HG02840 (cell line): ENCODE data around the gene ZFC3H1.
"Not testable (repeated sequence)": the region's sequence is repeated elsewhere in the genome, so short reads cannot be mapped to it uniquely, and the experiment has no call there.

ENCODE experiments used
- ATAC-seq: cut with Tn5 transposase; IDR thresholded peaks from one replicate; pipeline ENCODE4 v1.9.1; 2021; ENCODE audit warnings: mild to moderate bottlenecking, moderate library complexity, moderate number of reproducible peaks; ENCODE audit not compliant: unreplicated experiment, low FRiP score

The ZFC3H1 gene, protein sequence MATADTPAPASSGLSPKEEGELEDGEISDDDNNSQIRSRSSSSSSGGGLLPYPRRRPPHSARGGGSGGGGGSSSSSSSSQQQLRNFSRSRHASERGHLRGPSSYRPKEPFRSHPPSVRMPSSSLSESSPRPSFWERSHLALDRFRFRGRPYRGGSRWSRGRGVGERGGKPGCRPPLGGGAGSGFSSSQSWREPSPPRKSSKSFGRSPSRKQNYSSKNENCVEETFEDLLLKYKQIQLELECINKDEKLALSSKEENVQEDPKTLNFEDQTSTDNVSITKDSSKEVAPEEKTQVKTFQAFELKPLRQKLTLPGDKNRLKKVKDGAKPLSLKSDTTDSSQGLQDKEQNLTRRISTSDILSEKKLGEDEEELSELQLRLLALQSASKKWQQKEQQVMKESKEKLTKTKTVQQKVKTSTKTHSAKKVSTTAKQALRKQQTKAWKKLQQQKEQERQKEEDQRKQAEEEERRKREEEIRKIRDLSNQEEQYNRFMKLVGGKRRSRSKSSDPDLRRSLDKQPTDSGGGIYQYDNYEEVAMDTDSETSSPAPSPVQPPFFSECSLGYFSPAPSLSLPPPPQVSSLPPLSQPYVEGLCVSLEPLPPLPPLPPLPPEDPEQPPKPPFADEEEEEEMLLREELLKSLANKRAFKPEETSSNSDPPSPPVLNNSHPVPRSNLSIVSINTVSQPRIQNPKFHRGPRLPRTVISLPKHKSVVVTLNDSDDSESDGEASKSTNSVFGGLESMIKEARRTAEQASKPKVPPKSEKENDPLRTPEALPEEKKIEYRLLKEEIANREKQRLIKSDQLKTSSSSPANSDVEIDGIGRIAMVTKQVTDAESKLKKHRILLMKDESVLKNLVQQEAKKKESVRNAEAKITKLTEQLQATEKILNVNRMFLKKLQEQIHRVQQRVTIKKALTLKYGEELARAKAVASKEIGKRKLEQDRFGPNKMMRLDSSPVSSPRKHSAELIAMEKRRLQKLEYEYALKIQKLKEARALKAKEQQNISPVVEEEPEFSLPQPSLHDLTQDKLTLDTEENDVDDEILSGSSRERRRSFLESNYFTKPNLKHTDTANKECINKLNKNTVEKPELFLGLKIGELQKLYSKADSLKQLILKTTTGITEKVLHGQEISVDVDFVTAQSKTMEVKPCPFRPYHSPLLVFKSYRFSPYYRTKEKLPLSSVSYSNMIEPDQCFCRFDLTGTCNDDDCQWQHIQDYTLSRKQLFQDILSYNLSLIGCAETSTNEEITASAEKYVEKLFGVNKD (N-terminal part only)

DNA sequence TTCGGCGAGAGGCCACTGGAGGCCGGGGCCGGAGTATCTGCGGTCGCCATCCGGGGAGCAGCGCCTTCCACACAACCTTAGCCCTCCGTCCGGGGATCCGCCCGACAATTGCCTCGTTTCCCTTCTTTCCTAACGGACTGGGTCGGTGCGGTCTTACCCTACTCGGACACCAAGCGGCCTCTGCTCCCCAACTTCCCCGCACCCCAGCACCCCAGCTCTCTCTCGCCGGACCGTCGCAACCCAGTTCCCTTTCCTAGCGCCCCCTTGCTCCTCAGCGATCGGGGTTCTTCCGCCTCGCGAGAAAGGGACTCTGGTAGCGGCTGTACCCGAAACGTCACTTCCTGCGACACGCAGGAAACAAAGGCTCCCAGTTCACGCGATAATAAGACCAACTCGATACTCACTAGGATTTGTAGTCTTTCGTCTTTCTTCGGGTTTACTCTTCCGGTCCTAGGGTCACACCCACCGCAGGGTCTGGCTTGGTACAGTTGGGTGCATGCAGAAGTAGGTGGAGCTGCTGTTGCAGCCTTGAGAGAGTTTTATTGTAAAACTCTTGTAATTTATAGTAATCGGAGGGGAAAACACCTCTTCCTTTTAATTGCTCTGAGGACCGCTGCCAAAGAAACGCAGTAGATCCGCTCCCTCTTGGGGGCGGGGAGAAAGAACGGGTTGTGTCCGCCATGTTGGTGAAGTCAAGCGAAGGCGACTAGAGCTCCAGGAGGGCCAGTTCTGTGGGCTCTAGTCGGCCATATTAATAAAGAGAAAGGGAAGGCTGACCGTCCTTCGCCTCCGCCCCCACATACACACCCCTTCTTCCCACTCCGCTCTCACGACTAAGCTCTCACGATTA is at the start of gene ZFC3H1, which contains the start of gene THAP2:
Gene ZFC3H1 (minus strand): TSS at position 288 of the 850 bp plus-strand sequence. CDS start 238 bp downstream, at position 50.
Gene THAP2 (plus strand): TSS at position 741 of the 850 bp plus-strand sequence. CDS start 209 bp downstream, outside the sequence.
- ATAC-seq: peak; percentile 95

DNA sequence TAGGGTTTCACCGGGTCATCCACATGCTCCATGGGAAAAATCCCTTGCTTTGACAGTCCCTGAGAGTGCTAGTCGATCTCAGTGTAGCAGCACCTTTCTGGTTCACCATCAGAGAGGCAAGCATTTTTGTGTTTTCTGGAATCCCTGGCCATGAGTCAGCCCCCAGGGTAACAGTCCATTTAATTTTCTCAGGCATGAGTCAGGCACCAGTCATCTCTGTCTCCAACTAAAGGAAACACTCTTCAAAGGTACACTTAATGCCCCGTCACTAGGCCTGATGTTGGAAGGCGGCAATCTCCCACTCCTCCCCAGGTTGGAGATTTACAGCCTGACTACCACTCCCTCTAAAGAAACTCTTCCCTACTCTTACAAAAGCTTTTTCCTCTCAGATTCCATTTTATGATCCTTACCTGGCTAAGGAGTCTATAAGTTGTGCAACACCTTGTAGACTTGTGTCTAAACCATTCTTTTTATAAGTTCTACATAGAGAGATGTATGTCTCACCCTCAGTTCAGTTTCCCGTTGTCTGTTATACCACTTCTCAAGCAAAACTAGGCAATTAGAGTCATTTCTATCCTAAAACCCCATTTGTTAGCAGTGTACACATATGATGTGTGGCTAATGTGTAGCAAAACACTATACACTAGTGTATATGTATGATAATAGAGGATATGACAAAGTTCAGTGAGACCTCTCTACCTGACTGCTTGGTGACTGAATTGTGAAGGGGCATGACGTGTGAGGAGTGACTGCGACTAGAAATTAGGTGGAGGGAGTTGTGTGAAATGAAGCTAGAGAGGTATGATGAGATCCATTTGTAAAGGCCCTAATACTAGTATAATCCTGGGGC is 46.9 kb upstream of the ZFC3H1 start:
- ATAC-seq: no peak

DNA sequence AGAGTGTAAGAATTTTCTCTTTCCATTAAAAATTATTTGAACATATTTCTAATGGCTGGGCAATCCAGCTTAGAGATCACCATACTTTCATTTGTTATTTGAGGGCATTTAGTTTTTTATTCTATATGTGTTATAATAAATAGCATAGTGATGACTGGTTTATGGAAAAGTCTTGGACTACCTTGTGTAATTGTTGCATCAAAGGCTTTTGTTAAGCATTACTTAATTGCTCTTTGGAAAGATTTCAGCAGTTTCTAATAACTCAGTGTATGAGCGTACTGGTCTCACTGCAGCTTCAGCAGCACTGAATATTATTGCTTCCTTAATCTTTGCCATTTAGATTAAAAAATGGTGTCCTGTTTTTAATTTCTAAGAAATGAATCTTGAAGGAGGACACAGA is 45.0 kb upstream of the ZFC3H1 start:
- no peak for ATAC-seq

DNA sequence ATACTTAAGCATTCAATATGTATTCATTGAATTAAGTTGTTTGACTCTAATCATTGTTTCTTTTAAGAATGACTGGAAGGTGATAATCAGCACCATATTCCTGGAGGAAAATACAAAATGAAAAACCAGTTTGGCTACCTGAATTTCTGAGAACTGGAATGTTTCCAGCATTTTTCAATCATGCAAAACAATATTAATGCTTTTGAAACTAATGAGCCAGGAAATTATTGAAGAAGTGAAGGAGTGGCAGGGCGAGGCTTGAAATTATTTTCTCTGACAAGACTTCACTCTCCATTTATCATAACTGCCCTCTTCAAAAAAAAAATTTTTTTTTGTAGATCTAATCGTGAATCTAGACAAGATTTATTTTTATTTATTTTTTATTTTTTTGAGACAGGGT is 41.3 kb upstream of the ZFC3H1 start:
- no peak for ATAC-seq

DNA sequence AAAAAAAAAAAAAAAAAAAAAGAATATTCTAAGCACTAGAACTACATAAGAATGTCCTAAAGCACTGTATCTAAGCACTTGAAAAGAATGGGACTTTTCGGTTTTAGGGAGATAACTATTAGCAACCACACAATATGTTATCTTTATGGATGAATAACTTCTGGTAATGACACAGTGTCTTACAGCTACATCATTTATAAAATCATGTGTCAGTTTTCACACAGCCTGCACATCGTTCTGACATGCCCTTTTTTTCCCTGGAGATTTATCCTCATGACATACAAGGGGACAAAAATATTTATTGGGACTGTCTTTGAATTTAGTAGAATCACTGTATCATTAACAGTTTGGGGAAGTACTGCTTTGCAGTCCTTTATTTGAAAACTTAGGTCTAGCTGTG is 39.6 kb upstream of the ZFC3H1 start:
- ATAC-seq: no peak

DNA sequence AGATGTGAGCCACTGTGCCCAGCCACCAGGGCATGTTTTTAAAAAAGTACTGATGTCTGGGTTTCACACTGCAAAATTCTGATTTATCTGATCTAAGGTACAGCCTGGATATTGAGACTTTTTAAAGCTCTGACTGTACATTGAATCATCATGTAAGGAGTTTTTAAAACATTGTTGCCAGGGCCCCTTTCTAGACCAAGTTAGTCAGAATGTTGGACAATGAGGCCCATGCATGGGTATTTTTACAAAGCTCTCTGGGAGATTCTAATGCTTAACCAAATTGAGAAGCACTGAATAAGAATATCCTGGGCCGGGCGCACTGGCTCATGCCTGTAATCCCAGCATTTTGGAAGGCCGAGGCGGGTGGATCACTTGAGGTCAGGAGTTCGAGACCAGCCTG is 38.9 kb upstream of the ZFC3H1 start:
- no peak for ATAC-seq

DNA sequence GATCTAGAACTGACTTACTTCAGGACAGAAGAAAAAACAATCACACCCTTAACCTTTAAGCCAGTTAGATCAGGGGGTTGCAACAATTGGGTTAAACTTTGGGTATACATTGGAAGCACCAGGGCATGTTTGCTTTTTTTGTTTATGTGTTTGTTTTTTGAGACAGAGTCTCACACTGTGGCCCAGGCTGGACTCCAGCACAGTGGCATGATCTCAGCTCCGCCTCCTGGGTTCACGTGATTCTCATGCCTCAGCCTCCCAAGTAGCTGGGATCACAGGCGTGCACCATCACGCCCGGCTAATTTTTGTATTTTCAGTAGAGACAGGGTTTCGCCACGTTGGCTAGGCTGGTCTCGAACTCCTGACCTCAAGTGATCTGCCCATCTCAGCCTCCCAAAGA is 38.5 kb upstream of the ZFC3H1 start:
- not testable (repeated sequence) for ATAC-seq

DNA sequence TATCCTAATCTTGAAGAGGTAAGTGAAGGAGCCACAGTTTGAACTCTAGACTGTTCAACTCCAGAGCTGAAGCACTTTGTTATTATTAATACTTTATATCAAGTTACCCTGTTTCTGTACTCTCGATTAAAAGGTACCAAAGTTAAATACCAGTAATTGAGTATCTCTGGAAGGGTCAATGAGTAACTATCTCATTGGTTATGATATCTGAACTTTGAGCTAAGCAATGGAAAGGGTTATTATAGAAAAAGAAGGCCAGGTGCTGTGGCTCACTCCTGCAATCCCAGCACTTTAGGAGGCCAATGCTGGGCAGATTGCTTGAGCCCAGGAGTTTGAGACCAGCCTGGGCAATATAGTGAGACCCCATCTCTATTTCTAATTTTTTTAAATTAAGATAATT is 32.1 kb upstream of the ZFC3H1 start:
- ATAC-seq: no peak

DNA sequence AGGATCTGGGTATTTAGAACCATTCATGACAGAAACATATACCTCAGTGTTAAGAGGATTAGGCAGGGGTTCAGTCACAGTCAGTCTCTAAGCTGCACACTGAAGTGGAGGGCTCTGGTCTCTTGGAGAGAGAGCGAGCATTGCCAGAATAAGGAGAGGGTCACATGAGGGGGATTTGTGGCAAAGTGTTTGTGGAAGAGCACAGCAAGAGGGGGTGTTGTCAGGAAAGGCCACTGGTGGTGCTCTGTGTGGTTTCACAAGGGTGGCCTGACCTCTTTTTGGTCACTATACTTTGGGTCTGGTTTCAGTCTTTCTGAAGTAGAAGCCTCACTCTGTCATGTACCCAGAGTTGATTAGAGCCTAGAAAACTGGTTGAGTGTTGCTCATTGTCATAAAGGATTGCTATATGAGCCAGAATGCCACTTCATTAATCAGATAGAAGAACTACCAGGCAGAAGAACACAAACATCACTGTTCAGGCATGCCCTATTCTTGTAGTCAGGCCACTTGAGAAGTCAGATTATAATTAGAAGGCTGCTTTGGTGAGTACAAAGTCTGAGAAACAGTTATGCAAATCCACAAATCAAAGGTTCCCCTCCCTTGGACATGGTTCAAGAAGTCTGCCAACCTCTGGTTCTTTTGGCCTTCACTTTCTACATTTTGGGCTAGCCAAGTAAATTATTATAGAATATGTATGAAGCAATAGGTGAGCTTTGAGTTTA is 30.6 kb upstream of the ZFC3H1 start:
- ATAC-seq: peak; percentile 91

DNA sequence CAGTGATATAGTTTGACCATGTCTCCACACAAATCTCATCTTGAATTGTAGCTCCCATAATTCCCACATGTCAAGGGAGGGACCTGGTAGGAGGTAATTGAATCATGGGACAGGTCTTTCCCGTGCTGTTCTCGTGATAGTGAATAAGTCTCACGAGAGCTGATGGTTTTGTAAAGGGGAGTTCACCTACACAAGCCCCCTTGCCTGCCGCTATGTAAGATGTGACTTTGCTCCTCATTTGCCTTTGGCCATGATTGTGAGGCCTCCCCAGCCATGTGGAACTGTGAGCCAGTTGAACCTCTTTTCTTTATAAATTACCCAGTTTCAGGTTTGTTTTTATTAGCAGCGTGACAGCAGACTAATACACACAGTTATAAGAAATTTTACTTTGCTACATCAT is 30.0 kb upstream of the ZFC3H1 start:
- ATAC-seq: peak; percentile 13

DNA sequence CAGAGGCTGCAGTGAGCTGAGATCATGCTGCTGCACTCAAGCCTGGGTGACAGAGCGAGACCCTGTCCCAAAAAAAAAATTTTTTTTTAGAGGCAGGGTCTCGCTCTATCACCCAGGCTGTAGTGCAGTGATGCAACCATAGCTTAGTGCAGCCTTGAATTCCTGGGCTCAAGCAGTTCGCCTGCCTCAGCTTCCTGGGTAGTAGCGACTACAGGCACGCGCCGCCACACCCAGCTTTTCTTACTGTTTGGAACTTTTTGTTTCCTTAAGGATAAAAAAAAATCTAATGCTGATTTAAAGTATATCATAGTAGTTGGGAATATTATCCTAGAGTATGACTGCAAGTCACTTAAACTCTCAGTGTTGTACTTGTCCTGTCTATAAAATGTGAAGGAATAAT is 29.5 kb upstream of the ZFC3H1 start:
- ATAC-seq: no peak

DNA sequence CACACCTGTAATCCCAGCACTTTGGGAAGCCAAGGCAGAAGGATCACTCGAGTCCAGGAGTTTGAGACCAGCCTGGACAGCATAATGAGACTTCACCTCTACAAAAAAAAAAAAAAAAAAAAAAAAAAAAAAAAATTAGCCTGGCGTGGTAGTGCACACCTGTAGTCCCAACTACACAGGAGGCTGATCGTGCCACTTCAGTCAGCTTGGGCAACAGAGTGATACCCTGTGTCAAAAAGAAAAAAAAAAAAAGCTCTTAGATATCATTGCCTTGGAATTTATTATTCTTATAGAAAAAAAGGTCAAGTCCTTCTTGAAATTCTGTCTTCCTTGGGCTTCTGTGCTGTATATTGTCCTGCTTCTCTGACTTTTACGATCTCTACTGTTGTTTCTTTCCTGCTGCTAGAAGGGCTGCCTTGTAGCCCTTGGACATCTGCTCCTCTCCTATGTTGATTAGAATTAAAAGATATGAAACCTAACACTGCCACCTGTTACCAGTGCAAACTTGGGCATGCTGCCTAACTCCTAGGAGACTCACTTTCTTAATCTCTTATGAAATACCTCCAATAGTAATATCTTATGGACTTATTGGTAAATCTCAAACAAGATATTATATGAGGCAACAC is 28.0 kb upstream of the ZFC3H1 start:
- ATAC-seq: no peak

DNA sequence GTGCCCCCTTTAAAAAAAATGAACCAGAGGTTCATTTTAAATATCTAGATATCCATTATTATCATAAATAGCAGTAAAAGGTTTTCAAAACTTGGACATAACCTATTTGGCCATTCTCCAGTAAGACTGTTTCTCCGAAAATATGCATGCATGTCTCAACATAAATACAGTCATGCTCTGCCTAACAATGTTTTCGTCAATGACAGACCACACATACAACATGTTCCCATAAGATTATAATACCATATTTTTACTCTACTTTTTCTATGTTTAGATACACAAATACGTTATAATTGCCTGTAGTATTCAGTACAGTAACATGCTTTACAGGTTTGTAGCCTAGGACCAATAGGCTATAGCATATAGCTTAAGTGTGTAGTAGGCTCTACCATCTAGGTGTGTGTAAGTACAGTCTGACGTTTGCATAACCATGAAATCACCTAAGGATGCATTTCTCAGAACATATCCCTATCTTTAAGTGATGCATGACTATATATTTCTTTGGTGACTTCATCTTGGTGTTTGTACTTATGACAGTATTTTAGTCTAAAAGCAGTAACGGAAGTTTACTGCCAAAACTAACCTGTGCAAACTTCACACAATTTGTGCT is 25.4 kb upstream of the ZFC3H1 start:
- no peak for ATAC-seq

DNA sequence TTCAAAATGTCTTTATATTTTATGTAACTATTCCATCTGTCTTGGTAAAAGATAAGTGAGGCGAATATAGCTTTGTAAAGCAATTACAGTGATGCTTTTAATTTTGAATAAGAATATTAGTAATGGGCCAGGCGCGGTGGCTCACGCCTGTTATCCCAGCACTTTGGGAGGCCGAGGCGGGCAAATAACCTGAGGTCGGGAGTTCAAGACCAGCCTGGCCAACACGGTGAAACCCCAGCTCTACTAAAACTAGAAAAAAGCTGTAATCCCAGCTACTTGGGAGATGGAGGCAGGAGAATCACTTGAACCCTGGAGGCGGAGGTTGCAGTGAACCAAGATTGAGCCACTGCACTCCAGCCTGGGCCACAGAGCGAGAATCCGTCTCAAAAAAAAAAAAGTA is 23.5 kb upstream of the ZFC3H1 start:
- ATAC-seq: not testable (repeated sequence)

DNA sequence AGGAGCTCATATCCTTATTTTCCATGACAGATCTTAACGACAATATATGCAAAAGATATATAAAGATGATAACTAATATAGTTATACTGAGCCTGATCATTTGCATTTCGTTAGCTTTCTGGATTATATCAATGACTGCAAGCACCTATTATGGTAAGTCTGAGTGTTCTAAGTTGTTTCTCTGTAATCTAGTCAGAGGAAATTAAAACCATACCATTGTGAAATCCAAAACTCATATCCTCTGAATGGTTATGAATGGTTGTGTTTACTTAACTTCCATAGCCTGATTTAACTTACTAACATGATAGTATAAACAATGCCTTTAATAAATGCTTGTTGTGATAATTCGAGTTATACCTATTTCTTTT is 23.0 kb upstream of the ZFC3H1 start:
- ATAC-seq: no peak

DNA sequence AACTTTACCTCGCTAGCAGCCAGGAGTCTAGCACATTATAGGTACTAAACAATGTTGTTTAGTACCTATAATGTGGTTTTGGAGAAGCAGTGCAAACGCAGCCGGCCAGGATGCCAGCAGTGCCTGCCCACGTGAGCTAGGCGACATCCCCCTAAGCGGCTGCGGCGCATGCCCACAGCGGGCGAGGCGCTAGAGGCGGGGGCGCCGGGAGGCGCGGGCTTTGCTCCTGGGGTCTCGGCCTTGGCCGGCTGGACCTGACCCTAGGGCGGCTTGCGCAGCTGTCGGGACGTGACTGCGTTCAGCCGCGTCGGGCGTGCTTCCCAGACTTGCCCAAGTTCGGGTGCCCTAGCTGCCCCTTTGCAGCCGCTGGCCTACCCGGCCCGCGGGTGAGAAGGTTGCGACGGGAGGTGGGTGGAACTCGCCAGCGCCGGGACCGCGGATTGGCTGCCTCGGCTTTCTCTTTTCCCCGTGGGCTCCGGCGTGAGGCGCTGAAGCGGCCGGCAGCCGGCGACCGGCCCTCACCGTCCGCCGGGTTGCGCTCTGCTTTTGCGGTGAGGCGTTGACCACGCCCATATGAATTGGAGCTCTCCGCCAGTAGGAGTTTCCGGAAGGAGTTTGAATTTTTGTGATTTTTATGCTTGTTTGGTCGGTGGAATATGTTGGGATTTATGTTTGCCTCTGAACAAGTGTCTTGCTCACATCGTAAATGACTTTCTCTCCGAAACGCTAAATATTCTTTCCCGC is 22.4 kb upstream of the ZFC3H1 start, which contains the start of gene TMEM19:
Gene TMEM19 (plus strand): TSS at position 169 of the 744 bp plus-strand sequence. CDS start 599 bp downstream, outside the sequence.
- ATAC-seq: peak; percentile 93
